Renal pelvis (tissue), 4 donors: Measurements from ENCODE around the gene PIK3R5. TPM values are rescaled to one million over a fixed set of nuclear protein-coding genes. Genes with fewer than 3 reads are reported as not detected.

ENCODE experiments used
- DNase-seq: peaks from one replicate; pipeline ENCODE4 v3.0.0-alpha.2; 2013
- polyA plus RNA-seq, 3 donors: library from polyadenylated mRNA; unstranded; fragments of 120-200 nt; gene quantifications; one replicate each; pipeline ENCODE4 v1.2.1, GENCODE V29; 2013; ENCODE audit not compliant: insufficient read length in 3 of 3

Gene PIK3R5
- polyA plus RNA-seq, 3 donors = 0.73 to 1.00 (median 0.84) TPM

DNA sequence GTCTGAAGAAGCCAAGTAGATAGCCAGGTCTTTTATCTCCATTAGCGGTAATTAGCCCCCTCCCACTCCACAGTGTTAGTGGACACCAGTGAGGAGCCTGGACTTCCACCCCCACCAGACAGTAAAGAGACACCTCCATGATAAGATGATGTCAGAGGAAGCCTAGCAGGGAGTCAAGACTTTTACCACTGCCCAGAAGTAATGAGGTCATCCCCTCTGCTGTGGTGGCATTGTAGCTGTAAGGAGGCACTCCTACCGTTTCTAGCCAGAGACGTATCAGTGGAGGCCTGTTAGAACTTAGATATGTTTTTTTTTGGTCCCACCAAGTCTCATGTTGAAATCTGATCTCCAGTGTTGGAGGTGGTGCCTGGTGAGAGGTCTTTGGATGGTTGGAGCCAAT is 38.1 kb downstream of the PIK3R5 start:
- DNase-seq = no peak

DNA sequence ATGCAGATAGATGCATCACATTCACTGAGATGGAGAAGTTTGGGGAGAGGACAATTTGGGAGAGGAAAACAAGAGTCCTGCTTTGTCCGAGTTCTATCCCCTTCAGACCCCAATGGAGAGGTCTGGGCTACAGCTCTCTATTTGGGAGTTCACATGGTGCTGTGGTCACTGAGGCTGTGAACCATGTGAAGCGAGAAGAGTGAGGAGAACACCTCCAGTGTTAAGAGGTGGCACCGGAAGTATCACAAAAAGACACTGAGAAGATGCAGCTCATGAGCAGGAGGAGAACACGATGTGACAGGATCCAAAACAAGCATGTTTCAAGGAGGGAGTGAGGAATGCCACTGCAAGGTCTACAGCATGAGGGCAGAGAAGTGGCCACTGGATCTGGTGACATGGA is 39.7 kb downstream of the PIK3R5 start:
- no peak for DNase-seq

DNA sequence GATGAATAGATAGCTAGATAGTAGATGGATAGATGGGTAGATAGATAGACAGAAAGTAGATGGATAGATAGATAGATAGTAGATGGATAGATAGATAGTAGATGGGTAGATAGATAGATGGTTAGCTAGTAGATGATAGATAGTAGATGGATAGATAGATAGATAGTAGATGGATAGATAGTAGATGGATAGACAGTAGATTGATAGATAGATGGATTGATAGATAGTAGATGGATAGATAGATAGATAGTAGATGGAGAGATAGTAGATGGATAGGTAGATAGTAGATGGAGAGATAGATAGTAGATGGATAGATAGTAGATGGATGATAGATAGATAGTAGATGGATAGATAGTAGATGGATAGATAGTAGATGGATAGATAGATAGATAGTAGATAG is 40.4 kb downstream of the PIK3R5 start:
- DNase-seq = no peak

DNA sequence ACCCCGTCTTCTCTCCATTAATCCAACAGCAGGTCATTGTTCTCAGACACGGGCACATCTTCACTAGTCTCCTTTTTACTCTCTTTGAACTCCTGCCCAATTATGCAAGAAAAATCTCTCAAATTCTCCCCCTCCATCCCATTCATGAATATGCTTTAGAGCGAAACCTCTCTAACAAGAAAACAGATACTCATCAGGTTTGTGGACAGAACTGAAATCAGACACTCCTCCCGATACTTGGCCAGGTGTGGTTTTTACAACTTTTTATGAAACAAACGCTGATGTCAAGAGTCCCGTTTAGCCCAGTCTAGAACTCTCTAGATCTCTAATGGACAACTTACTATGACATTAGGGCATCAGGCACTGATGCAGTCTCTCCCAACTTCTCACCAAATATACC is 40.9 kb downstream of the PIK3R5 start:
- DNase-seq = no peak

DNA sequence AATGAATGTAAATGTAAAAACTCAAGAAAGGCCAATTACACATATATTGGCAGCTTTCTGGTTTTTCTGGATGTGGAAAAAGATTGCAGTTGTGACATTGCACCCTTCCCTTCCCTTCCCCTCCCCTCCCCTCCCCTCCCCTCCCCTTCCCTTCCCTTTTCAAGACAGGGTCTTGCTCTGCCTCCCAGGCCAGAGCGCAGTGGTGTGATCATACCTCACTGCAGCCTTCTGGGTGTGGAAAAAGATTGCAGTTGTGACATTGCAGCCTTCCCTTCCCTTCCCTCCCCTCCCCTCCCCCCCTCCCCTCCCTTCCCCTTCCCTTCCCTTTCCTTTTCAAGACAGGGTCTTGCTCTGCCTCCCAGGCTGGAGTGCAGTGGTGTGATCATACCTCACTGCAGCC is 41.7 kb downstream of the PIK3R5 start:
- DNase-seq = no peak

DNA sequence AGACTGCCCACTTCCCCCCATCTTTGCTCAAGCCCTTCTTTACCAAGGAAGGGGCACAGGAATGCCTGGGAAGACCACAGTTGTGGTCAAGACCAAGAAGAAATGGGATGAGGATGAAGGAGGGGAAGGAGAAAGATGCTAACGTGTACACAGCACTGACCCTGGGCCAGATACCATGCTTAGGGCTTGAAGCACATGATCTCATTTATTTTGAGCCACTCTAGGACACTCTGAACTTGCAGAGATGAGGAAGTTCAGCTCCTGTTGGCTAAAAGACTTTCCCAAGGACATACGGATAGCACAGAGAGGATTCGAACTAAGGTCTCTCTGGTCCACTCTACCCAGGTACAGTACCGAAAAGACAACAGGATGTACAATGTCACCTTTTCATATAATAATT is 42.6 kb downstream of the PIK3R5 start:
- DNase-seq = no peak

DNA sequence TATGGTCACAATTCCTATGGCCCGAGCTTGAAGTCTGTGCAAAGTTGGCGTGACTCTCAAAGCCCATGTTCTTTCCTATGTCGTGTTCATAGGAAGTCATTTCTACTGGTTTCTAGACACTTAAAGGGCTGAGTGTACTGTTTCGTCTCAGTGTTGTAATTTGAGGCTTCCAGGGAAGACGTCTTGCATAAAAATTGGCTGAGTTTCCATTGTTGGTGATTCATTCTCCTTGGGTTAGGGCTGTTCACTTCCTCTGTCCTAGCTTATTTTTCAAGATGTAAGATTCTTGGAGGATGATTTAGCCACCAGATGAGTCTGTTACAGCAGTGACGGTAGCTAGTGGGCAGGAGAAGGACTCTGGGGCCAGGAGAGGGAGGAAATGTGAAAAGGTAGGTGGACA is 43.1 kb downstream of the PIK3R5 start:
- DNase-seq = no peak

DNA sequence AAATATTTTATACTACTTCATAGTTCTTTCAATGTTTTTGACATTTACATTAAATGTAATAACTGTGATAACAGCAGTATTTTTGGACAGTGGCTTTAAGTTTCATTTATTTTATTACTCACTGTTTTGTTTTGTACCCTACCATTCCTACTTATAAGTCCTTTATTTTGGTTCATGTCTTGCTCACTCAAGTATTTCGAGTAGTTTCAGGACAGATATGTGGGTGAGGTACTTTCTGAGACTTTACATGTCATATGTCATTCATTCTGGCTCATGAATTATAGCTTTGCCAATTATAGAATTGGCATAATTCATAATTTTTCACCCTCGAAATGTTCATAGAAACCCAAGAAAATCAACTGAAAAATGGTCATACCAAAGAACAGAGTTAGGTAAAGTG is 44.4 kb downstream of the PIK3R5 start:
- DNase-seq = no peak

DNA sequence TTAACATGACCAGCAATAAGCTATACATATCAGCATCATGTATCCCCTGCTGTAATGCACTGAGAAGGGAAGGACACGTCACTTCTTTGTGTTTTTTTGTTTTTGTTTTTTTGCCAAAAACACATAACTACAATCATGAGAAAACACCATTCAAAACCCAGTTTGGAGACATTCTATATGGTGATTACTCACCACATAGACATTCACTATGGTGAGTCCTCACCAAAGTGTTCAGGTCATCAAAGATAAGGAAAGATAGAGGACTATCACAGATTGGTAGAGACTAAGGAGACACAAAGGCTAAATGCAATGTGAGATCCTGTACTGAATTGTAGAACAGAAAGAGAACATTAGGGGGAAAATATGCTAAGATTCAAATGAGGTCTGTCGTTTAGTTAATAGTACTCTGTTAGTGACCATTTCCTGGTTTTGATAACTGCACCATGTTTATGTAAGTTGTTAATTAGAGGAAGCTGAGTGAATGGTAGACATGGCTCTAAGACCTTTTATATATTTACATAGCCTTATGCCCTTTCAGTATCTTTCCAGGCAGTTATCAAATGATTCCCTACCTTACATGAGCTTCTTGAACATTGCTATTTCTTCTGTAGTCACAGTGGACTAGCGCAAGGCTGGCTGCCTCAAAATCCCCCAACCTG is 46.6 kb downstream of the PIK3R5 start:
- no peak for DNase-seq

DNA sequence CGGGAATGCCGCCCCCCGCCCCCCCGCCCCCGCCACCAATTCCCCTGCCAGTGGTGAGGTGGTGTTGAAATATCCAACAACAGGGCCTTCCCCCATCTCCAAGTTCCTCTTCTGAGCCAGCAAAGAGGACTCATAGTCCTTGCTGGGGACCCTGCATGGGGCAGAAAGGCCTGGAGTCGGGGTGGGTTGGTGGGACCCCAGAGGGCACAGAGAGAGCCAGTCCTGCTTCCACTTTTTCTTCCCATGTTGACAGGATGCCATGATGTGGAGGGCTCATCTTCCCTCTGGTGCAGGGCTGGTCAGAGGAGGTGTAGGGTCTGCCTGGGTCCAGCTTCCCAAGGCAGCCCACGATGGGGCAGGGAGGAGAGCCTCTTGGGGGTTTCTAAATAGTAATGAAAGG is 49.0 kb downstream of the PIK3R5 start:
- no peak for DNase-seq

DNA sequence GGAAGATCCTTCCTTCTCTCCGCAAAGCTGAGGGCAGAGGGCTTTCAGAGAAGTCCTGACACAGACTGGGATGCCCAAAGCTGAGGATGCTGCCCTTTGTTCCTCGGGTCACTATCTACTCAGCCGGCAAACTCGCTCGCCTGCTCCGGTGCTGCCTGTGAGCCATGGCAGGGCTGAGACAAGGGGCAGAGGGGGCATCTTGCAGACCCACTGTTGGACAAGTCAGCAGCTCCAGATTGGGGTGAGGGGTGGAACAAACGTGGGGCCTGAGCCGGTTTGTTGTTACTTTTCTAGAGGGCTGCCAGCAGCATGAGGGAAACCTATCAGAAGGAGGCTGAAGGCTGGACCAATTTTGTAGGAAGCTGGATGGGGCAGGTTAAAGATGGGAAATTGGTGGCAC is 51.0 kb downstream of the PIK3R5 start:
- no peak for DNase-seq

DNA sequence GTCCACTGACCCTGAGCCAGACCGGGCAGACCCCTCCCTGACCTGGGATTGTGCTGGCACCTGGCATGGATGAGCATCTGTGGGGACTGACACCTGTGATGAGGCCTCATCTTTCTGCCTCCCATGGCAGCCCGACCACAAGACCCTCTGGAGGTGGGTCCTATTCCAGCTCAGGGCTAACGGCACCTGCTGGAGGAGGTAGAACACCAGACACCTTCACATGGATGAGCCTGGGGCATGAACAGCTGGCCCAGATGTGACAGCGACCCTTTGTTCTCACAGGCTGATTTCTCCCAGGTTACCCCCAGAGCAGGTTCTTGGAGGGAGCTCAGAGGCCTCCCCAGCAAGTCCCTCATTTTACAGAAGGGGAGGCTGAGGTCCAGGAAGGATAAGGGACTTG is 51.6 kb downstream of the PIK3R5 start:
- DNase-seq = no peak

DNA sequence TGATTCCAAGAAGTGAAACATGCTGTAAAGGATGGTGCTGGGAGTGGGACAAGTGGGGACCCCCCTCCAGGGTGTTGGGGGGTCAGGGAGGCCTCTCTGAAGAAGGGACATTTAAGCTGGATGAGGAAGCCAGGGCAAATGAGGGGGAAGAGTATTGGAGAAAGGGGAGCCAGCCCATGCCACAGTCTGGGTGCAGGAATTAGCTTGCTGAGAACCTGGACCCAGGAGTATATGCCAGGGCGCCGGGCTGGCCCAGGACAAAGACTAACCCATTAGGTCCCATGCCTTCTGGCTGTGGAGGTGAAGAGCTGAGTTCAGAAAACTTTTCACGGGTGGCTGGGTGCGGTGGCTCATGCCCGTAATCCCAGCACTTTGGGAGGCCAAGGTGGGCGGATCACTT is 52.4 kb downstream of the PIK3R5 start:
- DNase-seq = no peak

DNA sequence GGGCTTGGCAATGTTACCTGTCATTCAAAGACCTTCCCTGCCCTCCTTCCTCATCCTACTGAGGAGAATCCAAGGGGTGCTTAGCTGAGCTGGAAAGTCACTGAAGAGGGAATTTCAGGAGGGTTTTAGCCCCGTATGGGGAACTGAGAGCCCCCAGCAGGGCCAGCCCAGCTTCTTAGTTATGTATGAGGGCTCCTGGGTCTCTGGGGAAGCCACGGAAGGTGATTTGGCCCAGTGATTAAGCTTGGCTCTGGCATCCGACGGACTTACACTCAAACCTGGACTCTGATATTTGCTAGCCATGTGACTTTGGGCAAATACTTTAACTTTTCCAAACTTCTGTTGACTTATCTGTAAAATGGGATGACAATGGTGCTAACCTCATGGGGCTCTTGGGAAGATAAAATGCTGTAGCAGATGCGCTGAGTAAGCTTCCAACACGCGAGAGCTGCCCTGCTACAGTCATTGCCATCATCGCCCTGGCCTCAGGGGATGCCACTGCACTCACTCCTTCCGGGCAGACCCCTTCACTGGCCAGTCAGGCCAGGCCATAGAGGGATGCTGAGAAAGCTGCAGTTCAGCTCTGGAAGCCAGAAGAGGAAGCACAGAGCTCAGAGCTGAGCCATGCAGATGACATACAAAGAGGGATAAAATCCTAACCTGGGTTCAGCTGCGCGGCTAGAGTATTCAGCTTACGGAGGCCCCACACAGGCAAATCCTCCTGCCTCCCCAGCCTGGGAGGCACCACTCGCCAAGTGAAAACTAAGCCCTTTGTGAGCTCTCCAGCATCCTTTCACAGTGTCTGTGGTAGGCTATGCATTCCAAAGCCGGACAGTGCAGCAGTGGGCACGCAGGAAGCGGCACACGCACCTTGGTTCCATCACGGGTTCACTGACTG is 53.2 kb downstream of the PIK3R5 start:
- no peak for DNase-seq

DNA sequence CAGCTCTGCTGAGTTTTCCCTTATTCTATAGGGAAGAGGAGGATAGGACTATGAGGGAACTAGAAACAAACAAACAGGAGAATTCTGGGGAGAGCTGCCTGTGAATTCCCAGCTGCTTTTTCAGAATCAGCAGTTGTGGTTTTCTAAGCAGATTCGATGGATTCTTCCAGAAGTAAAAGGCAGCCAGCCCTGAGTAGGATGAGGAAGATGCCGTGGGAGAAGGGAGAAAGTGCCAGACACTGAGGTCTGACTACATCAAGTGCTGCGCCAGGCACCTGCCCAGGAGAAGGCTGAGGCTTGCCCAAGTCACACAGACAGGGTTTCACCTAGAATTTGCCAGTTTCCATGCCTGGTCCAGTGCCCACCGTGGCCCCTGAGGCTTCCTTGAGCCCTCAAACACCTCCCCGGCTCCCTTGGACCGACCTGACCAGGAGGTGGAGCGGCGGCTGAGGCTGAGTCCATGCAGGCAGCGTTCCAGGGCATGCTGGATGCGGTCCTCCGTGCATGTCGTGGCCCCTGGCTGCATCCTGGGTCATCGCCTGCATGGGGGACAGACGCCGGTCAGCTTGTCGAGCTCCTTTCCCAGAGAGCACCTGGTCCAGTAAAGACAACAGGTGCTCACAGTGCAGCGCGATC is 54.4 kb downstream of the PIK3R5 start:
- DNase-seq = no peak

DNA sequence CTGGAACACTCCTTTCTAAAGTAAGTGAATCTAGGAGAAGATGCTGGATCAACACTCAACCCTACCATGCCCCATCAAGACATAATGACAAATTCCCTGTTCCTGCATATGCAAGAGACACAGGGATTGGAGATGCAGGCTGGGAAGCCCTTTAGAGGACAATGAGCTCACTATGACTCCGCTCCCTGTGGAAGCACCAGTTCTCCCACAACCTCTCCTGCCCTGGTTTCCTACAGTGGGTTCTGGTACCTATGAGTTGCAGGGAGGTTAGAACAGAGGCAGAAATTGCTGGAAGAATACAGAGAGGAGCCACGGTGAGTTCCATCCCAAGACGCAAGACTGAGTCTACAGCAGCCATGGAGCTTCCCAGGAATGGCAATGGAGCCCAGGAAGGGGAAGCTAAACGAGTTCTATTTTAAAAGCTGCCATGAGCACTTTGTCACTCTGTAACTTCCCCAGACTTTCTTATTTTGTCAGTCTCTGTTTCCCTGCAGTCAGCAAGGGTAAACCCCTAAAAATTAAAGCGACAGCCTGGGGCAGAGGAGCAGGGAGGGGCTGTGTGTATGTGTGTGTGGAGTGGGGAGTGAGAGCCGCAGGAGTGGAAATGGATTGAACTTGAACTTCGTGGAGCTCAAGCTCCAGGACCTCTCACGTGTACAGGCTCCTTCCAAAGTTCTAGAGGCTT is 55.8 kb downstream of the PIK3R5 start:
- DNase-seq = no peak

DNA sequence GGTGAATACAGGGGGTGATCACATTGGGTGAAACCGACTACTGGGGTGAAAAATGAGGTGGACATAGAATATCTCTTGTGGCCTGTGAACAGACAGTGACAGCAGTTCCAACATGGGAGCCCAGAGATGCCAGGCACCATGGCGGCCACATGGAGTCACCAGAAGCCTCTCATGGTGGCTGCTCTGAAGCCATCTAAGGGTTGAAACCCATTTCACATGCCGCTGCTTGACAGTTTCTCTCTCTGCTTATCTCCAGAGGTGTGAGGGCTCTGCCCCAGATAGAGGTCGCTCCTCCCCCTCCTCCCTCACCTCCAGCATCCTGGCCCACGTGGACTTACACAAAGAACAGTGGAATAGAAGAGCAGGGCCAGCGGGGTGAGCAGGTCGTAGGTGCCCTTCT is 60.2 kb downstream of the PIK3R5 start:
- DNase-seq = no peak

DNA sequence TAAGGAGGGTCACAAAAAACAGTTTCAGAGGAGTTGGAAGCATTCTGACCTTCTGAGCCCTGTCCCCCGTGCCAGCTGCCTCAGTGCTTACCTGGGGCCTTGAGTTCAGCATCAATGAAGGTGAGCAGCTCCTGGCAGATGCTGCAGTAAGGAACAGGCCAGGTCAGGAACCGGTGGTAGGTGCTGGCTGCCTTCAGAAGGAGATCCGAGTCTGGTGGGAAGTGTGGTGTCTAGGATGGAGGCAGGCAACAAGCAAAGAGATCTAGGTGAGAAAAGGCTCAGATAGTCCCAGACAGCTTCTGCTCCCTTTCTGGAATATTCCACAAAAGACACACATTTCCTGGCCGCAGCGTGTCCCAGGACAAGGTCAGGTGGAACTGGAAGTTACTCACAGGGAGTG is 60.8 kb downstream of the PIK3R5 start:
- DNase-seq = no peak

DNA sequence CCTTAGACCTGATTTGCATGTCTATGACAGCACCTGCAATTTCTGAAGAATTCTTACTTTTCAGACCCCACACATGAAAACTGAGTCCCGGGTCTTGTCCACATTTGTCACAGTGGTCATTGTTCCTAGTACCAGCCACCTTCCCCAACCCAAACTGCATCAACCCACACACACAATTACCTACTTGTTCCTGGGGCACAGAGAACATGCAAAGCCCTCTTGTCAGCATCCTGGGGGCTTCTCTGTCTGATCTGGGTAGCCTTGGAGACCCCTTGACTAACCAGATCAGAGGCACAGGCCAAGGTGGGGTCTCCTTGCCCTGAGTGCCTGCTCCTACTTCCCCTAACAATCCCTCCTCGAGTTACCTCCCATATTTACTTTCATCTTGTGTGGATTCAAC is 61.3 kb downstream of the PIK3R5 start:
- no peak for DNase-seq

DNA sequence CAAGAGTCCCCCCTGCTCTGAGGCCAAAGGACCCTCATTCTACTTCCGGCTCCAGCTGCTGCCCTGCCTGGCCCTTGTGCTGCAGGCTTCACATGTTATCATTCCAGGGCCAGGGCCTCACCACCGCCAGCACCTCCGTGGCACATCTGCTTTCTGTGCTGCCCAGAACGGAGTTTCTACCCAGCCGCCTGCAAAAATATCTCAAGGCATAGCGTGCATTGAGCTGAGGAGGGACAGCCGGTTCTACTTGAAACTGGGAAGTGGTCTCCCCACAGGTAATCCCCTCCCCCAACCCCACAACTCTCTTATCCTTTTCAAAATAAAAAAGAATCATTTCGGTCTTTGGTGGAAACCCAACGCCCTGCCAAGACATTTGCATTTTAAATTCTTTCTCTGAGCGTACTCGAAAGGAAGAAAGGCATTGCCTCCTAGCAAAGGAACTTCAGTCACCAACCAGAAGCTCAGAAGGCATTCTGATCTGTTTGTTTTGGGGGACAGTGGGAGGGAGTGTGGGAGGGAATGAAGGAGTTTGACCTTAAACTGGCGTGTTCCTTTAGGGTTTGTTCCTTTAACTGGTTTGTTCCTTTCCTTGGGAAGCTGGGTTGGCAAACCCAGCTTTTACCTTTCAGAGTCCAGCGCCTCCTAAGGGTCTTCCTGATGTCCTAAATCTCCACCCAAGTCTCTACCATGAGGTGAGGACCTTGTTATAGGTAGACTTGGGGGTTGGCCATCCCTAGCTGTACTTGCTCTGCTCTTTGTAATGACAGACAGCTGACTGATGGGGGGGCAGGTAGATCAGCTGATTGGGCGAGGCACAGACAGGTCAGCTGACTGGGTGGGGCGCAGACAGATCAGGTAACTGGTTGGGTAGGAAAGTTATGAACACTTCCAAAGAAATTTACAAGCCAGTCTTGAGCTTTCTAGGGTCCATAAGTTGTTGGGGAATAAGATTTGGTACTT is 64.6 kb downstream of the PIK3R5 start:
- DNase-seq = no peak

DNA sequence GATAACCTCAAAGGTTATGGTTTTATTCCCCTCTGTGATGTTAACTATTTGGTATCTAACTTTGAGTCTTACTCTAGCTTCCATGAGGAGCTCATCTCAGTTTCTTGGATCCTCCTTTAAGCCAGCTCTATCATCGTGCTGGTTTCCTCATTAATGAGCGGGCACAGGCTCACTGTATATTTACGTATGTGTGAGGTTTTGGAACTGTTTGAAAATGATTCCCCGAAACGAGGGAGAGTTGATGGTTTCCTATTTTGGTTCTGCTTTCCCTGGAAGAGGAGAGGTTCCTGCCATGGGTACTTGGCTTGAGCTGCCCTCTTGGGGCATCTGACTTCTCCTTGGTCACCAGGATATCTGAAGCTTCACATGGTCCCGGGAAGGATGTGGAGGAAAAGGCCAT is 65.3 kb downstream of the PIK3R5 start:
- DNase-seq = no peak
